Lower leg skin (tissue), 3 donors: ENCODE data around the gene GLOD5.

ENCODE experiments used
- POLR2A ChIP-seq, 2 donors: fragments of 450-650 bp; IDR thresholded peaks; one replicate each; pipeline ENCODE4 v1.6.1; 2016 to 2017; ENCODE audit warnings: antibody characterized with exemption in 2 of 2, mild to moderate bottlenecking in 1 of 2, moderate library complexity in 1 of 2
- TF ChIP-seq, protein P1 (sequence below), 3 donors: fragments of 450-650 bp; IDR thresholded peaks; one replicate each; pipeline ENCODE4 v1.5.1; 2016; ENCODE audit warnings: antibody characterized with exemption in 3 of 3, mild to moderate bottlenecking in 3 of 3, moderate library complexity in 2 of 3

DNA sequence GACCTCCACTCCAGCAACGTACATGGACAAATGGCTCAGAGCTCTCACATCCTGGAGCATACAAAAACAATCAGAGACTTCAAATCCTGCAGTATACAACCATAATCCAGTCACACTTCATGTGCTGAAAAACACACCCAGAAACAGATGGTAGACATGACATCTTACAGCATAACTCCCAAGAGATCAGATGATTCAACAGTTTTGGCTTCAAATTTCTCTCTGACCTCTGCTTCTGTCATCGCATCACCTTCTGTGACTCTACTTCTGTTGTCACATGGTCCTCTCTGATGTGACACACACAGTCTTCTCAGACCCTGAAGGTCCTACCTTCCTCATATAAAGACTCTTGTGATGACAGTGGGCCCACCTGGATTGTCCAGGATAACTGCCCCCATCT lies 46.5 kb upstream of the GLOD5 start:
- TF ChIP-seq, protein P1, sequence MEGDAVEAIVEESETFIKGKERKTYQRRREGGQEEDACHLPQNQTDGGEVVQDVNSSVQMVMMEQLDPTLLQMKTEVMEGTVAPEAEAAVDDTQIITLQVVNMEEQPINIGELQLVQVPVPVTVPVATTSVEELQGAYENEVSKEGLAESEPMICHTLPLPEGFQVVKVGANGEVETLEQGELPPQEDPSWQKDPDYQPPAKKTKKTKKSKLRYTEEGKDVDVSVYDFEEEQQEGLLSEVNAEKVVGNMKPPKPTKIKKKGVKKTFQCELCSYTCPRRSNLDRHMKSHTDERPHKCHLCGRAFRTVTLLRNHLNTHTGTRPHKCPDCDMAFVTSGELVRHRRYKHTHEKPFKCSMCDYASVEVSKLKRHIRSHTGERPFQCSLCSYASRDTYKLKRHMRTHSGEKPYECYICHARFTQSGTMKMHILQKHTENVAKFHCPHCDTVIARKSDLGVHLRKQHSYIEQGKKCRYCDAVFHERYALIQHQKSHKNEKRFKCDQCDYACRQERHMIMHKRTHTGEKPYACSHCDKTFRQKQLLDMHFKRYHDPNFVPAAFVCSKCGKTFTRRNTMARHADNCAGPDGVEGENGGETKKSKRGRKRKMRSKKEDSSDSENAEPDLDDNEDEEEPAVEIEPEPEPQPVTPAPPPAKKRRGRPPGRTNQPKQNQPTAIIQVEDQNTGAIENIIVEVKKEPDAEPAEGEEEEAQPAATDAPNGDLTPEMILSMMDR (IDR thresholded peaks at IDR 0.05), result no peak
- TF ChIP-seq POLR2A (IDR thresholded peaks at IDR 0.05), result no peak
